Measurements from ENCODE around the gene MMGT1.

GRCh38 chrX:135974279-135974856 is 580 bp upstream of the MMGT1 start:
- TF ChIP-seq CTCF (IDR thresholded peaks at IDR 0.05) (no peak), ZFX (IDR thresholded peaks at IDR 0.05; ENCODE audit: borderline replicate concordance) (no peak)
